MM.1S (cell line): ENCODE results near the gene SH3RF3.

Source experiments
- DNase-seq: peaks from one replicate; pipeline ENCODE4 v3.0.0-alpha.2; 2015
- H2AFZ ChIP-seq: fragments of 300-600 bp; sonication (generic); 2 replicates; pipeline ENCODE4 v1.6.0; 2016; ENCODE audit warnings: antibody characterized with exemption, low read length
- H3F3A ChIP-seq: fragments of 300-600 bp; sonication (generic); 2 replicates; pipeline ENCODE4 v1.6.1; 2016; ENCODE audit warnings: mild to moderate bottlenecking, antibody characterized with exemption, low read length, moderate library complexity, mixed read lengths; ENCODE audit not compliant: insufficient read depth
- H3K27ac ChIP-seq: fragments of 300-600 bp; sonication (generic); 2 replicates; pipeline ENCODE4 v1.5.1; 2016; ENCODE audit warnings: mild to moderate bottlenecking, low read length
- H3K27me3 ChIP-seq: fragments of 300-600 bp; sonication (generic); replicated peaks from 2 replicates; pipeline ENCODE4 v1.6.0; 2016; ENCODE audit warnings: low read length; ENCODE audit not compliant: insufficient read depth
- H3K36me3 ChIP-seq: fragments of 300-600 bp; sonication (generic); replicated peaks from 2 replicates; pipeline ENCODE4 v1.6.1; 2016; ENCODE audit warnings: mild to moderate bottlenecking, low read length, mixed read lengths; ENCODE audit not compliant: insufficient read depth
- H3K4me1 ChIP-seq: fragments of 300-600 bp; sonication (generic); 2 replicates; pipeline ENCODE4 v1.6.1; 2016; ENCODE audit warnings: low read length, mixed read lengths
- H3K4me2 ChIP-seq: fragments of 300-600 bp; sonication (generic); 2 replicates; pipeline ENCODE4 v1.6.0; 2016; ENCODE audit warnings: low read depth, low read length
- H3K4me3 ChIP-seq: fragments of 300-600 bp; sonication (generic); 2 replicates; pipeline ENCODE4 v1.5.1; 2016; ENCODE audit warnings: low read length, mixed read lengths
- H3K79me2 ChIP-seq: fragments of 300-600 bp; sonication (generic); 2 replicates; pipeline ENCODE4 v1.6.1; 2016; ENCODE audit warnings: mixed run types, low read length, mixed read lengths
- H3K9ac ChIP-seq: fragments of 300-600 bp; sonication (generic); 2 replicates; pipeline ENCODE4 v1.6.1; 2016; ENCODE audit warnings: low read length, mixed read lengths
- H3K9me2 ChIP-seq: fragments of 300-600 bp; sonication (generic); replicated peaks from 2 replicates; pipeline ENCODE4 v1.6.1; 2016; ENCODE audit warnings: mild to moderate bottlenecking, low read length, mixed read lengths; ENCODE audit not compliant: insufficient read depth
- H3K9me3 ChIP-seq: fragments of 300-600 bp; sonication (generic); replicated peaks from 2 replicates; pipeline ENCODE4 v1.6.1; 2016; ENCODE audit warnings: mild to moderate bottlenecking, low read length, mixed read lengths; ENCODE audit not compliant: insufficient read depth
- H4K20me1 ChIP-seq: fragments of 300-600 bp; sonication (generic); 2 replicates; pipeline ENCODE4 v1.6.1; 2016; ENCODE audit warnings: mild to moderate bottlenecking, low read length, moderate library complexity, mixed read lengths; ENCODE audit not compliant: insufficient read depth
- CTCF ChIP-seq: fragments of 300-600 bp; sonication (generic); IDR thresholded peaks from 2 replicates; pipeline ENCODE4 v1.5.1; 2016; ENCODE audit warnings: antibody characterized with exemption, low read length, mixed read lengths
- EZH2 ChIP-seq: fragments of 300-600 bp; sonication (generic); optimal IDR thresholded peaks from 2 replicates; pipeline ENCODE3; 2017; ENCODE audit warnings: low read depth, mild to moderate bottlenecking, antibody characterized with exemption, low read length, mixed read lengths
- EZH2phosphoT487 ChIP-seq: fragments of 300-600 bp; sonication (generic); IDR thresholded peaks from 2 replicates; pipeline ENCODE4 v1.6.1; 2018; ENCODE audit warnings: antibody characterized with exemption, low read length

Gene SH3RF3

DNA sequence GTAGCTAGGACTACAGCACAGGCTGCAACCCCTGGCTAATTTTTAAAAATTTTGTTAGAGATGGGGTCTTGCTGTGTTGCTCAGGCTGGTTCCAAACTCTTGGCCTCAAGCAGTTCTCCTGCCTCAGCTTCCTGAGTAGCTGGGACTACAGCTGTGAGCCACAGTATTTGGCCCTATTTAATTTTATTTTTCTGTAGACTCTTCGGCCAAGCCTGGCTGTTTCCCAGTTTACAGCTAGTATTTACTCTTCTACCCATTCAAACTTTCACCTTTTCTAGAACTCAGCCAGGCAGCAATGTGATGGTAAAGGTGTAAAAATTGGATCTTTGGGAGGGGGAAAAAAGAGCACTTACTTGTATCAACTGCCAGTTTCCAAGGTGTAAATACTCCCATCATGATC, 35.3 kb downstream of the SH3RF3 start:
- Histone ChIP-seq H3K27ac (no peak overlapping the region), H3K36me3 (no peaks in the 10 kb centered on the region), H3K27me3 (no peaks in the 10 kb centered on the region), H3K4me3 (no peak overlapping the region), H3K4me1 (peaks cover 11% of the 10 kb centered on the region), H3K9me2 (no peaks in the 10 kb centered on the region), H3K4me2 (no peak overlapping the region), H3K9ac (no peak overlapping the region), H3K79me2 (peaks cover 87% of the 10 kb centered on the region), H2AFZ (no peak overlapping the region), H3F3A (no peaks in the 10 kb centered on the region), H3K9me3 (no peaks in the 10 kb centered on the region), H4K20me1 (no peaks in the 10 kb centered on the region)
- no peak for DNase-seq
- TF ChIP-seq CTCF (no peak), EZH2 (no peak), EZH2phosphoT487 (no peak)

- Histone ChIP-seq H3K4me2 (no peak overlapping the region), H4K20me1 (no peaks in the 10 kb centered on the region), H2AFZ (no peak overlapping the region), H3K9ac (no peak overlapping the region), H3K27me3 (no peaks in the 10 kb centered on the region), H3K9me3 (no peaks in the 10 kb centered on the region), H3K9me2 (no peaks in the 10 kb centered on the region), H3K36me3 (no peaks in the 10 kb centered on the region), H3K79me2 (peaks cover 88% of the 10 kb centered on the region), H3F3A (no peaks in the 10 kb centered on the region), H3K4me1 (peaks cover 11% of the 10 kb centered on the region), H3K27ac (no peak overlapping the region), H3K4me3 (no peak overlapping the region)
- TF ChIP-seq CTCF (no peak), EZH2phosphoT487 (no peak), EZH2 (no peak)
- no peak for DNase-seq
Measured at GRCh38 chr2:109164739-109165221, 35.8 kb downstream of the SH3RF3 start.

DNA sequence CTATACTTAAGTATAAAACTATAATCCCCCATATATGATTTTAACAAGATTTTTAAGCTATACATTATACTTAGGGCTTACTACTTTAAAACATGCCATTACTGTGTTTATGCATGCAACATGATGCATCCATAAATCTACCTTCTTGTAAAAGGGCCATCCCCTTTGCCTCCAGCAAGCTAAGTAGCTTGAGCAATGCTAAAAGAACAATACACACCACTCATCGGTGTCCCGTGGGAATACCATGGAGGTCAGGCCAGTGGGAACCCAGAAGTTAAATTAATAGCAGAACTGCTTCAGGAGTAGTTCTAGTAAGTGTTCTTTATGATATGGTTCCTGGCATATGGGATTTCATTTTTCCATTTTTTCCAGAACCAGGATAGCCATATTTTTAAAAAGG, 37.8 kb downstream of the SH3RF3 start:
- Histone ChIP-seq H3K79me2 (peaks cover 85% of the 10 kb centered on the region), H3K9ac (no peak overlapping the region), H3K27ac (no peak overlapping the region), H3K27me3 (no peaks in the 10 kb centered on the region), H3K4me2 (no peak overlapping the region), H3K4me3 (no peak overlapping the region), H3K36me3 (no peaks in the 10 kb centered on the region), H3K9me2 (no peaks in the 10 kb centered on the region), H2AFZ (no peak overlapping the region), H3K4me1 (peaks cover 11% of the 10 kb centered on the region), H3F3A (no peaks in the 10 kb centered on the region), H3K9me3 (no peaks in the 10 kb centered on the region), H4K20me1 (no peaks in the 10 kb centered on the region)
- TF ChIP-seq EZH2 (no peak), EZH2phosphoT487 (no peak), CTCF (no peak)
- DNase-seq = no peak
